ENCODE results near the gene OR10AD1. TPM values are rescaled to one million over a fixed set of nuclear protein-coding genes. Genes with fewer than 3 reads are reported as not detected.

OR10AD1 gene
- total and polyA plus RNA-seq, 9 of the 15 experiments (the other 6 are each of a cell fraction or from before 2014, with no cell fraction given): not detected

DNA sequence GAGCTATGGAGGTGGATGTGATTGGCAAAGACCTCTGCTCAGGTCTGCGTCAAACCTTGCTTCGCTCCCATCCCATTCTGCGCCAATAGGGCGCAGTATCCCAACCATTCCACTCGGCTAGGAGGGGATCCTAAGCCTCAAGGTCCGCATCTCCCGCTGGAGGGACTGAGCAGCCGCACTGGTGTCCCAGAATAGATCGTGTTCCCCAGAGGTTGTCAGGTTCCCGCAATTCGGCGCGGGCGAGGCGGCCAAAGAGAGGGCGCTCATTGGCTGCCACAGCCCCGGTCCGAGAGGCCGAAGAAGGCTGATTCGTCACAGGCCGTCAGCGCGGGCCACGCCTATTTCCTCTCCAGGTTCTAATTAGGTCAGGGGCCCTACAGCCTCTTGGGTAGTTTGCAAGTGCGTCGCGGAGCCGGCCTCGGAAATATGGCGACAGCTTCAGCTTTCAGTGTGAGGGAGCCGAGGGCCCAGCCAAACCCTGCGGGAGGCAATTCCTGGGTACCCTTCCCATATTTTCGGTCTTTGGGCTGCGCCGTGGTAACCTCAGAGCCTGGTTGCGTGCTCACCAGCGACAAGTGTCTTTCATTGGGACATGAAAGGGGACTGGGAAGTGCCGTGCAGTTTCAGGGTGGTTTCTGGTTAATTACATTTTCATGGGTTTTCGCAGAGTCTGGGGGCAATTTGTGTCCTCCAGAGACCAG is 5.0 kb downstream of the OR10AD1 start (continued):
- TF ChIP-seq HMG20A (CRISPR knock-in tag; conservative IDR thresholded peaks at IDR 0.05) (no peak), ZNF57 (CRISPR knock-in tag; IDR thresholded peaks at IDR 0.05) (0 out of 2 replicates have a peak, but pooled peaks have one; percentile 32), ZNF717 (CRISPR knock-in tag; IDR thresholded peaks at IDR 0.05) (no peak), ZNF589 (CRISPR knock-in tag; IDR thresholded peaks at IDR 0.05; ENCODE audit: low read depth) (0 out of 2 replicates have a peak, but pooled peaks have one; percentile 64), POLR2B (IDR thresholded peaks at IDR 0.05; ENCODE audit: low read depth, partially characterized antibody) (peak; percentile 93), ZNF347 (CRISPR knock-in tag; IDR thresholded peaks at IDR 0.05; ENCODE audit: low read depth) (no peak), DPF2 (IDR thresholded peaks at IDR 0.05) (no peak), RFX5 (IDR thresholded peaks at IDR 0.05; ENCODE audit: low read depth, low read length) (no peak), SMARCB1 (IDR thresholded peaks at IDR 0.05; ENCODE audit: insufficient read length, low read depth) (no peak), HDAC3 (IDR thresholded peaks at IDR 0.05; ENCODE audit: borderline replicate concordance, partially characterized antibody) (no peak), ZNF3 (CRISPR knock-in tag; IDR thresholded peaks at IDR 0.05) (no peak), NR3C1 (CRISPR knock-in tag; IDR thresholded peaks at IDR 0.05) (0 out of 2 replicates have a peak, but pooled peaks have one; percentile 40)
- TF ChIP-seq, protein P1, sequence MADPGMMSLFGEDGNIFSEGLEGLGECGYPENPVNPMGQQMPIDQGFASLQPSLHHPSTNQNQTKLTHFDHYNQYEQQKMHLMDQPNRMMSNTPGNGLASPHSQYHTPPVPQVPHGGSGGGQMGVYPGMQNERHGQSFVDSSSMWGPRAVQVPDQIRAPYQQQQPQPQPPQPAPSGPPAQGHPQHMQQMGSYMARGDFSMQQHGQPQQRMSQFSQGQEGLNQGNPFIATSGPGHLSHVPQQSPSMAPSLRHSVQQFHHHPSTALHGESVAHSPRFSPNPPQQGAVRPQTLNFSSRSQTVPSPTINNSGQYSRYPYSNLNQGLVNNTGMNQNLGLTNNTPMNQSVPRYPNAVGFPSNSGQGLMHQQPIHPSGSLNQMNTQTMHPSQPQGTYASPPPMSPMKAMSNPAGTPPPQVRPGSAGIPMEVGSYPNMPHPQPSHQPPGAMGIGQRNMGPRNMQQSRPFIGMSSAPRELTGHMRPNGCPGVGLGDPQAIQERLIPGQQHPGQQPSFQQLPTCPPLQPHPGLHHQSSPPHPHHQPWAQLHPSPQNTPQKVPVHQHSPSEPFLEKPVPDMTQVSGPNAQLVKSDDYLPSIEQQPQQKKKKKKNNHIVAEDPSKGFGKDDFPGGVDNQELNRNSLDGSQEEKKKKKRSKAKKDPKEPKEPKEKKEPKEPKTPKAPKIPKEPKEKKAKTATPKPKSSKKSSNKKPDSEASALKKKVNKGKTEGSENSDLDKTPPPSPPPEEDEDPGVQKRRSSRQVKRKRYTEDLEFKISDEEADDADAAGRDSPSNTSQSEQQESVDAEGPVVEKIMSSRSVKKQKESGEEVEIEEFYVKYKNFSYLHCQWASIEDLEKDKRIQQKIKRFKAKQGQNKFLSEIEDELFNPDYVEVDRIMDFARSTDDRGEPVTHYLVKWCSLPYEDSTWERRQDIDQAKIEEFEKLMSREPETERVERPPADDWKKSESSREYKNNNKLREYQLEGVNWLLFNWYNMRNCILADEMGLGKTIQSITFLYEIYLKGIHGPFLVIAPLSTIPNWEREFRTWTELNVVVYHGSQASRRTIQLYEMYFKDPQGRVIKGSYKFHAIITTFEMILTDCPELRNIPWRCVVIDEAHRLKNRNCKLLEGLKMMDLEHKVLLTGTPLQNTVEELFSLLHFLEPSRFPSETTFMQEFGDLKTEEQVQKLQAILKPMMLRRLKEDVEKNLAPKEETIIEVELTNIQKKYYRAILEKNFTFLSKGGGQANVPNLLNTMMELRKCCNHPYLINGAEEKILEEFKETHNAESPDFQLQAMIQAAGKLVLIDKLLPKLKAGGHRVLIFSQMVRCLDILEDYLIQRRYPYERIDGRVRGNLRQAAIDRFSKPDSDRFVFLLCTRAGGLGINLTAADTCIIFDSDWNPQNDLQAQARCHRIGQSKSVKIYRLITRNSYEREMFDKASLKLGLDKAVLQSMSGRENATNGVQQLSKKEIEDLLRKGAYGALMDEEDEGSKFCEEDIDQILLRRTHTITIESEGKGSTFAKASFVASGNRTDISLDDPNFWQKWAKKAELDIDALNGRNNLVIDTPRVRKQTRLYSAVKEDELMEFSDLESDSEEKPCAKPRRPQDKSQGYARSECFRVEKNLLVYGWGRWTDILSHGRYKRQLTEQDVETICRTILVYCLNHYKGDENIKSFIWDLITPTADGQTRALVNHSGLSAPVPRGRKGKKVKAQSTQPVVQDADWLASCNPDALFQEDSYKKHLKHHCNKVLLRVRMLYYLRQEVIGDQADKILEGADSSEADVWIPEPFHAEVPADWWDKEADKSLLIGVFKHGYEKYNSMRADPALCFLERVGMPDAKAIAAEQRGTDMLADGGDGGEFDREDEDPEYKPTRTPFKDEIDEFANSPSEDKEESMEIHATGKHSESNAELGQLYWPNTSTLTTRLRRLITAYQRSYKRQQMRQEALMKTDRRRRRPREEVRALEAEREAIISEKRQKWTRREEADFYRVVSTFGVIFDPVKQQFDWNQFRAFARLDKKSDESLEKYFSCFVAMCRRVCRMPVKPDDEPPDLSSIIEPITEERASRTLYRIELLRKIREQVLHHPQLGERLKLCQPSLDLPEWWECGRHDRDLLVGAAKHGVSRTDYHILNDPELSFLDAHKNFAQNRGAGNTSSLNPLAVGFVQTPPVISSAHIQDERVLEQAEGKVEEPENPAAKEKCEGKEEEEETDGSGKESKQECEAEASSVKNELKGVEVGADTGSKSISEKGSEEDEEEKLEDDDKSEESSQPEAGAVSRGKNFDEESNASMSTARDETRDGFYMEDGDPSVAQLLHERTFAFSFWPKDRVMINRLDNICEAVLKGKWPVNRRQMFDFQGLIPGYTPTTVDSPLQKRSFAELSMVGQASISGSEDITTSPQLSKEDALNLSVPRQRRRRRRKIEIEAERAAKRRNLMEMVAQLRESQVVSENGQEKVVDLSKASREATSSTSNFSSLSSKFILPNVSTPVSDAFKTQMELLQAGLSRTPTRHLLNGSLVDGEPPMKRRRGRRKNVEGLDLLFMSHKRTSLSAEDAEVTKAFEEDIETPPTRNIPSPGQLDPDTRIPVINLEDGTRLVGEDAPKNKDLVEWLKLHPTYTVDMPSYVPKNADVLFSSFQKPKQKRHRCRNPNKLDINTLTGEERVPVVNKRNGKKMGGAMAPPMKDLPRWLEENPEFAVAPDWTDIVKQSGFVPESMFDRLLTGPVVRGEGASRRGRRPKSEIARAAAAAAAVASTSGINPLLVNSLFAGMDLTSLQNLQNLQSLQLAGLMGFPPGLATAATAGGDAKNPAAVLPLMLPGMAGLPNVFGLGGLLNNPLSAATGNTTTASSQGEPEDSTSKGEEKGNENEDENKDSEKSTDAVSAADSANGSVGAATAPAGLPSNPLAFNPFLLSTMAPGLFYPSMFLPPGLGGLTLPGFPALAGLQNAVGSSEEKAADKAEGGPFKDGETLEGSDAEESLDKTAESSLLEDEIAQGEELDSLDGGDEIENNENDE (IDR thresholded peaks at IDR 0.05; ENCODE audit: low read depth, low read length): no peak
- TF ChIP-seq, protein P2, sequence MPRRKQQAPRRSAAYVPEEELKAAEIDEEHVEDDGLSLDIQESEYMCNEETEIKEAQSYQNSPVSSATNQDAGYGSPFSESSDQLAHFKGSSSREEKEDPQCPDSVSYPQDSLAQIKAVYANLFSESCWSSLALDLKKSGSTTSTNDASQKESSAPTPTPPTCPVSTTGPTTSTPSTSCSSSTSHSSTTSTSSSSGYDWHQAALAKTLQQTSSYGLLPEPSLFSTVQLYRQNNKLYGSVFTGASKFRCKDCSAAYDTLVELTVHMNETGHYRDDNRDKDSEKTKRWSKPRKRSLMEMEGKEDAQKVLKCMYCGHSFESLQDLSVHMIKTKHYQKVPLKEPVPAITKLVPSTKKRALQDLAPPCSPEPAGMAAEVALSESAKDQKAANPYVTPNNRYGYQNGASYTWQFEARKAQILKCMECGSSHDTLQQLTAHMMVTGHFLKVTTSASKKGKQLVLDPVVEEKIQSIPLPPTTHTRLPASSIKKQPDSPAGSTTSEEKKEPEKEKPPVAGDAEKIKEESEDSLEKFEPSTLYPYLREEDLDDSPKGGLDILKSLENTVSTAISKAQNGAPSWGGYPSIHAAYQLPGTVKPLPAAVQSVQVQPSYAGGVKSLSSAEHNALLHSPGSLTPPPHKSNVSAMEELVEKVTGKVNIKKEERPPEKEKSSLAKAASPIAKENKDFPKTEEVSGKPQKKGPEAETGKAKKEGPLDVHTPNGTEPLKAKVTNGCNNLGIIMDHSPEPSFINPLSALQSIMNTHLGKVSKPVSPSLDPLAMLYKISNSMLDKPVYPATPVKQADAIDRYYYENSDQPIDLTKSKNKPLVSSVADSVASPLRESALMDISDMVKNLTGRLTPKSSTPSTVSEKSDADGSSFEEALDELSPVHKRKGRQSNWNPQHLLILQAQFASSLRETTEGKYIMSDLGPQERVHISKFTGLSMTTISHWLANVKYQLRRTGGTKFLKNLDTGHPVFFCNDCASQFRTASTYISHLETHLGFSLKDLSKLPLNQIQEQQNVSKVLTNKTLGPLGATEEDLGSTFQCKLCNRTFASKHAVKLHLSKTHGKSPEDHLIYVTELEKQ (CRISPR knock-in tag; IDR thresholded peaks at IDR 0.05): no peak

All from K562 (cell line).